HCT116 (cell line): ENCODE measurements around the gene EXOC4.

ENCODE experiments used
- EGR1 ChIP-seq: IDR thresholded peaks from 2 replicates; pipeline ENCODE4 v1.6.1; 2012; ENCODE audit warnings: low read depth
- ELF1 ChIP-seq: IDR thresholded peaks from 2 replicates; pipeline ENCODE4 v1.6.1; 2012; ENCODE audit warnings: low read depth, borderline replicate concordance
- EZH2 ChIP-seq: fragments of 200-600 bp; sonication (generic); IDR thresholded peaks from 2 replicates; pipeline ENCODE4 v1.6.1; 2017; ENCODE audit warnings: antibody characterized with exemption, mixed run types
- EZH2phosphoT487 ChIP-seq: fragments of 200-600 bp; IDR thresholded peaks from 2 replicates; pipeline ENCODE4 v1.6.1; 2018; ENCODE audit warnings: antibody characterized with exemption, borderline replicate concordance
- MAX ChIP-seq: IDR thresholded peaks from 2 replicates; pipeline ENCODE4 v1.6.1; 2012
- POLR2A ChIP-seq: IDR thresholded peaks from 2 replicates; pipeline ENCODE4 v1.7.0; 2011; ENCODE audit warnings: borderline replicate concordance; ENCODE audit not compliant: insufficient read depth, insufficient read length; ENCODE audit errors: extremely low read depth
- POLR2AphosphoS5 ChIP-seq: IDR thresholded peaks from 2 replicates; pipeline ENCODE4 v1.6.1; 2011; ENCODE audit warnings: mild to moderate bottlenecking, low read depth, low read length, moderate library complexity
- RAD21 ChIP-seq: IDR thresholded peaks from 2 replicates; pipeline ENCODE4 v1.6.1; 2012; ENCODE audit warnings: low read depth, mild to moderate bottlenecking
- REST ChIP-seq: IDR thresholded peaks from 2 replicates; pipeline ENCODE4 v1.6.1; 2012; ENCODE audit warnings: low read depth
- SIN3A ChIP-seq: IDR thresholded peaks from 2 replicates; pipeline ENCODE4 v1.6.1; 2012; ENCODE audit warnings: low read depth
- SRF ChIP-seq: IDR thresholded peaks from 2 replicates; pipeline ENCODE4 v1.6.1; 2012; ENCODE audit warnings: low read depth
- TCF7L2 ChIP-seq: IDR thresholded peaks from 2 replicates; pipeline ENCODE4 v1.7.0; 2011; ENCODE audit warnings: borderline replicate concordance, inconsistent platforms; ENCODE audit not compliant: insufficient read depth, insufficient read length; ENCODE audit errors: extremely low read depth
- ZFX ChIP-seq: fragments of 450-650 bp; IDR thresholded peaks from 2 replicates; pipeline ENCODE4 v1.6.1; 2017
- TF ChIP-seq, protein P1 (sequence below), 3 experiments: fragments of 200-600 bp in 1 of 3; sonication (generic) in 1 of 3; IDR thresholded peaks in 2 of 3; conservative IDR thresholded peaks in 1 of 3; 2 replicates each; pipeline ENCODE4 v1.5.1; 2012 to 2017; ENCODE audit warnings: low read depth in 2 of 3, low read length in 2 of 3, antibody characterized with exemption in 1 of 3, borderline replicate concordance in 1 of 3, control low read depth in 1 of 3, mild to moderate bottlenecking in 1 of 3, mixed read lengths in 1 of 3, mixed run types in 1 of 3, moderate library complexity in 1 of 3; ENCODE audit not compliant: insufficient read depth in 1 of 3

DNA sequence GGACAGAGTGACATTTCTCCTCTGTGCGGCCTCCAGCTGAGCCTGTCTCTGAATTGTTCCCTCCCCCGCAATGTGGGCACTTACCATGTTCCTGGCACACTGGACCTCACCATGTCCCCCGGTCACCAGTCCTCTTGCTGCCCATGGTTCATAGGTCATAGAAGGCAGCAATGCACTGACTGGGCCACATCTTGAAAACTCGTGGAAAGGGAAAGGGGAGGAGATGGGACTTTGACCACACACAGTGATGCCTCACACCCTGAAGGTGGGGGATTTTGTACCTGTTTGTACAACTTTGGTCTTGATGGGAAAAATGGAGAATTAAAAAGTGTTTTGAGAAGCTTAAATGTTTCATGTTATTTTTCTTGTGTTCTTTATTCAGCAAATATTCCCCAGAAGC, 812.5 kb downstream of the EXOC4 start:
- TF ChIP-seq ZFX: no peak
- TF ChIP-seq, protein P1, sequence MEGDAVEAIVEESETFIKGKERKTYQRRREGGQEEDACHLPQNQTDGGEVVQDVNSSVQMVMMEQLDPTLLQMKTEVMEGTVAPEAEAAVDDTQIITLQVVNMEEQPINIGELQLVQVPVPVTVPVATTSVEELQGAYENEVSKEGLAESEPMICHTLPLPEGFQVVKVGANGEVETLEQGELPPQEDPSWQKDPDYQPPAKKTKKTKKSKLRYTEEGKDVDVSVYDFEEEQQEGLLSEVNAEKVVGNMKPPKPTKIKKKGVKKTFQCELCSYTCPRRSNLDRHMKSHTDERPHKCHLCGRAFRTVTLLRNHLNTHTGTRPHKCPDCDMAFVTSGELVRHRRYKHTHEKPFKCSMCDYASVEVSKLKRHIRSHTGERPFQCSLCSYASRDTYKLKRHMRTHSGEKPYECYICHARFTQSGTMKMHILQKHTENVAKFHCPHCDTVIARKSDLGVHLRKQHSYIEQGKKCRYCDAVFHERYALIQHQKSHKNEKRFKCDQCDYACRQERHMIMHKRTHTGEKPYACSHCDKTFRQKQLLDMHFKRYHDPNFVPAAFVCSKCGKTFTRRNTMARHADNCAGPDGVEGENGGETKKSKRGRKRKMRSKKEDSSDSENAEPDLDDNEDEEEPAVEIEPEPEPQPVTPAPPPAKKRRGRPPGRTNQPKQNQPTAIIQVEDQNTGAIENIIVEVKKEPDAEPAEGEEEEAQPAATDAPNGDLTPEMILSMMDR (IDR thresholded peaks at IDR 0.05 in 2 of 3, conservative IDR thresholded peaks at IDR 0.05 in 1 of 3; ENCODE audit: borderline replicate concordance in 1 of 3, insufficient read depth in 1 of 3, low read depth in 2 of 3, low read length in 2 of 3): no peak
- no peak for TF ChIP-seq REST
- TF ChIP-seq POLR2A: no peak
- no peak for TF ChIP-seq EGR1
- no peak for TF ChIP-seq ELF1
- no peak for TF ChIP-seq RAD21
- no peak for TF ChIP-seq EZH2phosphoT487
- no peak for TF ChIP-seq EZH2
- TF ChIP-seq POLR2AphosphoS5: no peak
- TF ChIP-seq MAX: no peak
- TF ChIP-seq SRF: no peak
- TF ChIP-seq TCF7L2: no peak
- no peak for TF ChIP-seq SIN3A
